ENCODE data around the gene HPS4.

The HPS4 gene

GRCh38 chr22:26503758-26504157, 20.2 kb upstream of the HPS4 start:
- no peak for TF ChIP-seq CTCF (IDR thresholded peaks at IDR 0.05; ENCODE audit: unreplicated experiment in 3 of 3)
- H3K4me1 Mint-ChIP-seq: no peaks in the 10 kb centered on the region
- no peaks in the 10 kb centered on the region for H3K27me3 Mint-ChIP-seq (ENCODE audit: low read depth)
- peaks cover 61% of the 10 kb centered on the region for H3K36me3 Mint-ChIP-seq (ENCODE audit: low read depth)
- H3K27ac Mint-ChIP-seq: peak overlapping the region in 1 of 3 experiments; percentile 64
- no peaks in the 10 kb centered on the region for H3K9me3 Mint-ChIP-seq
- no peak overlapping the region for H3K4me3 Mint-ChIP-seq

DNA sequence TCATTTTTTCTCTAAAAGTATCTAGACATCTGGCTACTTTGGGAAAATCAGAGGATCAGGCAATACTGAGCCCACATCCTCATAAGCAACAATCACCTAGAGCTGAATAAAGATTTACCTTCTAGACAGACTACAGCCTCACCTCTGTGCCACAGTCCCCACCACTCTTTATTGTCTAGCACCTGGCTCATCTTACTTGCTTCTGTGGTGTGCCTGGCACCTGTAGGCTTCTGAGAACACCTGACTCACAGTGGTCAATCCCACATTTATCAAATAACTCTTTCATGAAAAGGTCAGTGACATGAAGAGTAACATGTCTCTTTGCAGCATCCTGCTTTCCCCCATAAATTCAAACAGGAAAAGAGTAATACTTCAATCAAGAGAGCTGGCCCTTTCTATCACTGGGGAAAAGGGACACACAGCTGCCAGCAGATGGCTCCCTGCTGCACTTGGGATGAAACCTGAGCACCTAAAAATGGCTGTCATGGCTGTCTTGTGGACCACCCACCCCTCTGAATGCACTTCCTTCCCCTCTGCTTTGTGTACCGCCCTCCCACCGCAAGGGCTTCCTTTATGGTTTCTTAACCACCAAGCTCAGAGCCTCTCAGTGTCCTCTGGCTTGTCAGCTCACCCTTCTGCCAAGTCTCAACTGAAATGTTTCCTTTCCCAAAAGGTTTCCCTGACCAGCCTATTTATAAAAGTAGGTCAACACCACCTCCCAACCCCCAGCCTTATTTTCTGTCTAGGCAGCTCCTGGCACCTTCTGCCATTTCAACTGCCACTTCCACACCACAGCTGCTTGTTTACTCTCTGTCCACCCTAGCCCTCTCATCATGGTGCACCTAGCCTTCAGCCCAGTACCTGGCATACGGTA, 19.3 kb upstream of the HPS4 start:
- H3K27ac Mint-ChIP-seq: peak overlapping the region in 2 of 3 experiments; percentile 37 to 64
- H3K9me3 Mint-ChIP-seq: no peaks in the 10 kb centered on the region

GRCh38 chr22:26501996-26502395, 18.4 kb upstream of the HPS4 start:
- Mint-ChIP-seq H3K4me1 (no peaks in the 10 kb centered on the region), H3K27ac (no peak overlapping the region), H3K4me3 (no peak overlapping the region), H3K27me3 (ENCODE audit: low read depth) (no peaks in the 10 kb centered on the region), H3K9me3 (no peaks in the 10 kb centered on the region), H3K36me3 (ENCODE audit: low read depth) (peaks cover 73% of the 10 kb centered on the region)
- TF ChIP-seq CTCF (IDR thresholded peaks at IDR 0.05; ENCODE audit: unreplicated experiment in 3 of 3): no peak

More for the DNA sequence above, 19.3 kb upstream of the HPS4 start:
- peaks cover 67% of the 10 kb centered on the region for H3K36me3 Mint-ChIP-seq (ENCODE audit: low read depth)
- peak; percentile 47 to 51 (median 50) for TF ChIP-seq CTCF (IDR thresholded peaks at IDR 0.05; ENCODE audit: unreplicated experiment in 3 of 3)
- H3K4me3 Mint-ChIP-seq: no peak overlapping the region
- no peaks in the 10 kb centered on the region for H3K27me3 Mint-ChIP-seq (ENCODE audit: low read depth)
- no peaks in the 10 kb centered on the region for H3K4me1 Mint-ChIP-seq

DNA sequence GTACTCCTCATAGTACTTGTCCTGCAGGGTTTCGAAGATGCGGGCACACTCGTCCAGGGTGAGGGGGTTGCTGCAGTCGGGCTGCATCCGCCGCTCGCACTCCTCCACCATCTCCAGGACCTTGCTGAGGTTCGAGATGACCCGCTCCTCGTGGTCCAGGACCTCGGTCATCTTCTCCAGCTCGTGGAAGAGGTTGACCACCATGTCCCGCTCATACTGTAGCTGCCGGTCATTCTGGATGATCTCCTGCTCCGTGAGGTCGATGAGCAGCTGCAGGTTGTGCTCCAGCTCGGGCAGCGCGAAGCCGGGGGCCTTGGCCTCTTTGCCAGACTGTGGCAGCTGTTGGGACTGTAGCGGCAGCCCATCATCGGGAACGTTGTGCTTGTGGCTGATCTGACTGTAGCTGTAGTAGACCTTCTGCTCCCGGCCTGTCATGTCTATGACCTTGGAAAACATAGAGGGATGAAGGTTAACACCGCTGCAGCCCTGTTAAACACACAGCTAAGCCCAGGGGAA, 15.7 kb upstream of the HPS4 start:
- Mint-ChIP-seq H3K27me3 (ENCODE audit: low read depth) (no peaks in the 10 kb centered on the region), H3K4me1 (no peaks in the 10 kb centered on the region)
- TF ChIP-seq CTCF (IDR thresholded peaks at IDR 0.05; ENCODE audit: unreplicated experiment in 3 of 3): no peak

DNA sequence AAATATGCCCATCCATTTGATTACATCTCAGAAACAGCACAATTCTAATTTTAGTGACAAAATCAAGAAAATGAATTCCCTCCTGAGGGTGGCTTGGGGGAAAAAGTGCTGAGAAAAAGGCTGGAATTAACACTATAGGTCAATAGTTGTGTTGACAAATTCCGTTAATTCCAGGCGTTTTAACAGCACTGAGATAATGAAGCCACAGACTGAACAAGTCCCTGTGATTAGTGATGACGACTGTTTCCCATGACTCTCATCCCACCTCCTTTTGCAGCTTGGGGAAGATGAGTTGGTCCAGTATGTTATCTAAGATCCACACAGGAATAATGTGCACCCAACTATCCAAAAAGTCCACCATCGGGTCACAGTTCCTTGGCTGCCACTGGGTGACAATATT, 12.9 kb upstream of the HPS4 start:
- H3K4me3 Mint-ChIP-seq: no peak overlapping the region
- no peaks in the 10 kb centered on the region for H3K4me1 Mint-ChIP-seq

More for the DNA sequence above, 15.7 kb upstream of the HPS4 start:
- Mint-ChIP-seq H3K4me3 (no peak overlapping the region), H3K36me3 (ENCODE audit: low read depth) (peaks cover 69% of the 10 kb centered on the region), H3K9me3 (no peaks in the 10 kb centered on the region), H3K27ac (no peak overlapping the region)

More for the DNA sequence above, 12.9 kb upstream of the HPS4 start:
- peaks cover 65% of the 10 kb centered on the region for H3K36me3 Mint-ChIP-seq (ENCODE audit: low read depth)
- no peak overlapping the region for H3K27ac Mint-ChIP-seq
- no peaks in the 10 kb centered on the region for H3K27me3 Mint-ChIP-seq (ENCODE audit: low read depth)
- H3K9me3 Mint-ChIP-seq: no peaks in the 10 kb centered on the region
- TF ChIP-seq CTCF (IDR thresholded peaks at IDR 0.05; ENCODE audit: unreplicated experiment in 3 of 3): no peak

All from nephron (organoid).